Neural cell (in vitro differentiated cells): ENCODE data around the gene BICC1. TPM values are rescaled to one million over a fixed set of nuclear protein-coding genes. Genes with fewer than 3 reads are reported as not detected.

Experiments used
- H2AFZ ChIP-seq: fragments of 200-600, 300-800 bp; sonication (generic), shearing (Covaris generic); 2 replicates; pipeline ENCODE4 v1.6.0; 2014; ENCODE audit warnings: low read depth, mild to moderate bottlenecking, antibody characterized with exemption, low read length, moderate library complexity
- H3F3A ChIP-seq: fragments of 200-600 bp; shearing (Covaris generic); 2 replicates; pipeline ENCODE4 v1.6.1; 2016; ENCODE audit warnings: mild to moderate bottlenecking, moderate library complexity, mixed read lengths, antibody characterized with exemption, low read length; ENCODE audit not compliant: insufficient read depth, poor library complexity, severe bottlenecking
- H3K27ac ChIP-seq: fragments of 200-600, 300-800 bp; sonication (generic), shearing (Covaris generic); 2 replicates; pipeline ENCODE4 v1.5.1; 2014; ENCODE audit warnings: mild to moderate bottlenecking, low read length, moderate library complexity
- H3K27me3 ChIP-seq: fragments of 300-800, 200-600 bp; sonication (generic), shearing (Covaris generic); 2 replicates; pipeline ENCODE4 v1.6.0; 2014; ENCODE audit warnings: mild to moderate bottlenecking, low read depth, low read length, moderate library complexity; ENCODE audit not compliant: insufficient read depth
- H3K36me3 ChIP-seq: fragments of 300-800, 200-600 bp; sonication (generic), shearing (Covaris generic); 2 replicates; pipeline ENCODE4 v1.5.1; 2014; ENCODE audit warnings: mild to moderate bottlenecking, antibody characterized with exemption, low read length, moderate library complexity; ENCODE audit not compliant: insufficient read depth
- H3K4me2 ChIP-seq: fragments of 300-800, 200-600 bp; sonication (generic), shearing (Covaris generic); 2 replicates; pipeline ENCODE4 v1.6.0; 2014; ENCODE audit warnings: mild to moderate bottlenecking, low read length
- H3K4me3 ChIP-seq: fragments of 300-800, 200-600 bp; sonication (generic), shearing (Covaris generic); 2 replicates; pipeline ENCODE4 v1.5.1; 2014; ENCODE audit warnings: mild to moderate bottlenecking, low read length, moderate library complexity
- H3K79me2 ChIP-seq: fragments of 200-600 bp; shearing (Covaris generic); replicated peaks from 2 replicates; pipeline ENCODE4 v1.6.0; 2014; ENCODE audit warnings: mild to moderate bottlenecking, low read length, moderate library complexity; ENCODE audit not compliant: insufficient read depth
- H3K9ac ChIP-seq: fragments of 300-800, 200-600 bp; sonication (generic), shearing (Covaris generic); 2 replicates; pipeline ENCODE4 v1.6.1; 2016; ENCODE audit warnings: mild to moderate bottlenecking, low read length, mixed read lengths
- H3K9me2 ChIP-seq: fragments of 200-600 bp; shearing (Covaris generic); 2 replicates; pipeline ENCODE4 v1.6.1; 2016; ENCODE audit warnings: mild to moderate bottlenecking, low read length, mixed read lengths; ENCODE audit not compliant: insufficient read depth
- H3K9me3 ChIP-seq: fragments of 200-600, 300-800 bp; sonication (generic), shearing (Covaris generic); 2 replicates; pipeline ENCODE4 v1.6.1; 2016; ENCODE audit warnings: mild to moderate bottlenecking, mixed run types, low read length, moderate library complexity, mixed read lengths
- H4K20me1 ChIP-seq: fragments of 200-600 bp; shearing (Covaris generic); 2 replicates; pipeline ENCODE4 v1.6.1; 2016; ENCODE audit warnings: mild to moderate bottlenecking, mixed run types; ENCODE audit not compliant: insufficient read depth
- CTCF ChIP-seq: fragments of 450-650 bp; IDR thresholded peaks from 2 replicates; pipeline ENCODE4 v1.5.1; 2014; ENCODE audit warnings: antibody characterized with exemption, mild to moderate bottlenecking, moderate library complexity; ENCODE audit not compliant: poor library complexity, severe bottlenecking
- EP300 ChIP-seq: fragments of 450-650 bp; conservative IDR thresholded peaks from 2 replicates; pipeline ENCODE4 v1.6.1; 2014; ENCODE audit warnings: antibody characterized with exemption, mild to moderate bottlenecking, moderate library complexity; ENCODE audit not compliant: poor library complexity, severe bottlenecking
- EZH2 ChIP-seq: fragments of 200-600, 300-800 bp; shearing (Covaris generic), sonication (generic); IDR thresholded peaks from 2 replicates; pipeline ENCODE4 v1.6.1; 2014; ENCODE audit warnings: antibody characterized with exemption, low read length, borderline replicate concordance, mild to moderate bottlenecking; ENCODE audit not compliant: insufficient read depth, poor library complexity, severe bottlenecking
- MXI1 ChIP-seq: fragments of 450-650 bp; conservative IDR thresholded peaks from 2 replicates; pipeline ENCODE4 v1.6.1; 2014; ENCODE audit warnings: antibody characterized with exemption, mild to moderate bottlenecking; ENCODE audit not compliant: poor library complexity, severe bottlenecking
- POLR2AphosphoS5 ChIP-seq: IDR thresholded peaks from 2 replicates; pipeline ENCODE4 v1.6.1; 2012
- RAD21 ChIP-seq: fragments of 450-650 bp; conservative IDR thresholded peaks from 2 replicates; pipeline ENCODE4 v1.6.1; 2014; ENCODE audit warnings: antibody characterized with exemption, mild to moderate bottlenecking, moderate library complexity
- REST ChIP-seq: IDR thresholded peaks from 2 replicates; pipeline ENCODE4 v1.6.1; 2012; ENCODE audit warnings: borderline replicate concordance
- SMC3 ChIP-seq: fragments of 450-650 bp; conservative IDR thresholded peaks from 2 replicates; pipeline ENCODE4 v1.6.1; 2014; ENCODE audit warnings: antibody characterized with exemption, mild to moderate bottlenecking, moderate library complexity; ENCODE audit not compliant: poor library complexity
- TAF1 ChIP-seq: IDR thresholded peaks from 2 replicates; pipeline ENCODE4 v1.6.1; 2012; ENCODE audit warnings: low read depth
- polyA plus RNA-seq: library from polyadenylated mRNA; depleted of rRNA; stranded (reverse); fragments of >200 nt; gene quantifications from 2 replicates; pipeline ENCODE4 v1.2.3, GENCODE V29; 2014

The BICC1 gene
- polyA plus RNA-seq, 1 donor from 2014 or later, result 7.6 TPM

GRCh38 chr10:58785354-58785753, 272.7 kb downstream of the BICC1 start:
- H3K36me3 ChIP-seq, result no peaks in the 10 kb centered on the region
- no peaks in the 10 kb centered on the region for H3K79me2 ChIP-seq
- H2AFZ ChIP-seq, result no peak overlapping the region
- H3K27me3 ChIP-seq, result no peaks in the 10 kb centered on the region
- no peaks in the 10 kb centered on the region for H3K9me2 ChIP-seq
- no peak overlapping the region for H3K9ac ChIP-seq
- H3F3A ChIP-seq, result no peaks in the 10 kb centered on the region
- no peak overlapping the region for H3K27ac ChIP-seq
- no peaks in the 10 kb centered on the region for H3K9me3 ChIP-seq
- no peak overlapping the region for H3K4me3 ChIP-seq
- no peaks in the 10 kb centered on the region for H4K20me1 ChIP-seq
- TF ChIP-seq MXI1 (no peak), POLR2AphosphoS5 (no peak), EP300 (no peak), EZH2 (no peak), CTCF (no peak), RAD21 (no peak), TAF1 (no peak), REST (no peak), SMC3 (no peak)
- no peak overlapping the region for H3K4me2 ChIP-seq

- no peak overlapping the region for H3K9ac ChIP-seq
- no peaks in the 10 kb centered on the region for H4K20me1 ChIP-seq
- H3K36me3 ChIP-seq, result no peaks in the 10 kb centered on the region
- TF ChIP-seq TAF1 (no peak), EP300 (no peak), MXI1 (no peak), SMC3 (no peak), POLR2AphosphoS5 (no peak), CTCF (no peak), EZH2 (no peak), REST (no peak), RAD21 (no peak)
- H3K27me3 ChIP-seq, result no peaks in the 10 kb centered on the region
- H3K79me2 ChIP-seq, result no peaks in the 10 kb centered on the region
- H2AFZ ChIP-seq, result no peak overlapping the region
- H3K4me2 ChIP-seq, result no peak overlapping the region
- no peaks in the 10 kb centered on the region for H3F3A ChIP-seq
- no peaks in the 10 kb centered on the region for H3K9me3 ChIP-seq
- H3K4me3 ChIP-seq, result no peak overlapping the region
- no peak overlapping the region for H3K27ac ChIP-seq
- no peaks in the 10 kb centered on the region for H3K9me2 ChIP-seq
Observed at GRCh38 chr10:58791137-58791536, 278.5 kb downstream of the BICC1 start.
